HG03103 (cell line): ENCODE data around the gene MRPL14.
"Not testable (repeated sequence)": the region's sequence is repeated elsewhere in the genome, so short reads cannot be mapped to it uniquely, and the experiment has no call there.

Experiments
- ATAC-seq: cut with Tn5 transposase; IDR thresholded peaks from one replicate; pipeline ENCODE4 v1.9.1; 2021; ENCODE audit warnings: low read depth; ENCODE audit not compliant: unreplicated experiment

Gene MRPL14

DNA sequence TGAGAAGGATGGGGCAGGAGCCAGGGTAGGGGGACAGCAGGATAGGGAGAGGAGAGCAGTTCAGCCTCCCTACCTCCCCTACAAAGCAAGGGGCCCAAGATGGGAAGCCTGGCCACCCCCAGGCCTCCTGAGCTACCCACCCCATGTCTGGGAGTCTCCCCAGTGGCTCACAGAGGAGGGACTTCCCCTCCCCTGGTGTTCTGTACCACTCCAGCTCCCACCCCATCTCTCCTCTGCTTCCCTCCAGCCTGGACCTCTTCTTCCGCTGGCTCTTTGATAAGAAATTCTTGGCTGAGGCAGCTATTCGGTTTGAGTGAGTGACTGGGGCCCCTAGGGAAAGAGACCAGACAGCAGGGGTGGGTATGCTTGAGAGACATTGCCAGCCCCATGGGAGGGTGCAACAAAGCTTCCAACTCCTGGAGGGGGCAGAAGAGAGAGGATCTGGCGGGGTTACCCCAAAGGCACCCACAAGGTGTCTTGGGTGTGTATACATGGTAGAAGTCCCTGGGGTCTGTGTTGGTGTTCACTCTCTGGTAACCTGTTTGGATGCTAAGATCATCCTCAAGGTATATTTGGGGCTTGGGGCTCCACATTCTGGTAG is 23.2 kb upstream of the MRPL14 start:
- no peak for ATAC-seq

DNA sequence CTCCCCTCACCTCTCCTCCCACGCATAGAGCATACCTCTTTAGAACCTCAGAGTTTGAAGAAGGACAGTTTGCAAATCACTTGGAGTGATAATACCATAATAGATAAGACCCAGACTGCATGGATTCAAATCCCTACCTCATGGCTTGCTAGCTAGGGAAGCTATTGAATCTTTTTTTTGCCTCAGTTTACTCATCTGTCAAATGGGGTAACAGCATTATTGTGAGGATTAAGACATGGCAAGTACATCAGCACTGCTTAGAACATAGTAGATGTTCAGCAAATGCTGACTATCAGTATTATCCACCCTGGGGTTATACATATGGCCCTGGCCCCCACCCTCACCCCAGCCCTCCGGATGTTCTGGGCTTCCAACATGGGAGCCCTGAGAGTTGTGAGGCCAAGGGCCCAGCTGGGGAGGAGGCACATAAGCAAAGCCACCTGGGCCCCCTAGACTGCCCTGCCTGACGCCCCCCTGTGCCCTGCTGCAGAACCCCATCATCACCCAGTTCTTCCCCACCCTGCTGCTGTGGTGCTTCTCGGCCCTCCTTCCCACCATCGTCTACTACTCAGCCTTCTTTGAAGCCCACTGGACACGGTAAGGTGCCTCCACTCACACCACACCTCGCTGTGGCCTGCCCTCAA is 22.2 kb upstream of the MRPL14 start:
- no peak for ATAC-seq

DNA sequence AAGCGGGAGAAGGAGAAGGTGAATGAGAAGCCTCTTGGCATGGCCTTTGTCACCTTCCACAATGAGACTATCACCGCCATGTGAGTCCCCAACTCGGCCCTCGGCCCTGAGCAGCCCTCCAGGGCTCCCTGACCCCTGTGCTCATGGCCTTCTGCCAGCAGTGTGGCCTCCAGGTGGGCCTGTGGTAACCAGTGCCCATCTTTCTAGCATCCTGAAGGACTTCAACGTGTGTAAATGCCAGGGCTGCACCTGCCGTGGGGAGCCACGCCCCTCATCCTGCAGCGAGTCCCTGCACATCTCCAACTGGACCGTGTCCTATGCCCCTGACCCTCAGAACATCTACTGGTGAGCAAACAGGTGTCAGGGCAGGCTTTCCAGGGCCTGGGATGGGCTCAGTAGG is 21.1 kb upstream of the MRPL14 start:
- ATAC-seq: no peak

DNA sequence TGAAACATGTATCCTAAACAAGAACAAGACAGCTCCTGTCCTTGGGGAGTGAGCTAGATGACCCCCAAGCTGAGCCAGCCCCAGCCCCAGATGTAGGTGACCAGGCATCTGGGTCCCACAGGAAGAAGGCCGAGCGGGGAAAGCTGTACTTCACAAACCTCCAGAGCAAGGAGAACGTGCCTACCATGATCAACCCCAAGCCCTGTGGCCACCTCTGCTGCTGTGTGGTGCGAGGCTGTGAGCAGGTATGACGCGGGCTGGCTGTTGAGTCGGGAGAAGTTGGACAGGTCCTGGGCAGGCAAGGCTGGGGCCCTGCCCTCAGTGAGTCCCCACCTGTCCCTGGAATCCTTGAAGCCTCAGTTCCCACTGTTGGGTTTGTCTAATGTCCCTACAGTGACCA is 20.0 kb upstream of the MRPL14 start:
- ATAC-seq: no peak

DNA sequence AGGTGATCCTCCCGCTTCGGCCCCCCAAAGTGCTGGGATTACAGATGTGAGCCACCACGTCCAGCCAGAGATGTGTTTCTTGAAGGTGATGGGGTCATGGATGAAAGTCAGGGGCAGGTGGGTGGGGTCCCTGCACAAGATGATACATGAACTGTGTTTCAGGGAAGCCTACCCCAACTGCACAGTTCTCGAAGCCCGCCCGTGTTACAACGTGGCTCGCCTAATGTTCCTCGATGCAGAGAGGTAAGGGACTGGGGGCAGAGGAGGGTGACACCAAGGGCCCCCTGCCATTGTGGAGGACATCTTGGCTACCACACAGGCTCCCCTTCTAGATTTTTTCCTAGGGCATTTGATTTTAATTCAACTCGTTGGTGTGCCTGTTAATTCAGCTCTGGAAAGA is 19.4 kb upstream of the MRPL14 start:
- ATAC-seq: no peak

DNA sequence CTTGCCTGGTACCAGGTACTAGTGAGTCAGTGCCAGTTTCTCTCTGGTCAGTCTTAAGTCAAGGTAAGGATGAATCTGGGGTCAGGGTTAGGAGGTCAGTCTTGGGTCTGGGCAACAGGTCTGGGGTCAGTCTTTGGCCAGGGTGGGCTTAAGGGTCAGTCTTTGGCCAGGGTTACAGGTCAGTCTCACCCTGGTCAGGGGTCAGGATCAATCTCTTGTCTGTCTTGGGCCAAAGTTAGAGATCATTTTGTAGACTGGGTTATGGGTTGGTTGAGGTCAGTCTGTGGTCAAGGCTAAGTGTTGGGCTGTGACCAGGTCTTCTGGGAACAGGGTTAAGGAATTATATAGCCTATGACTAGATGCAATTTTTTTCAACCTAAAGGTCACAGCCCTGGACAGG is 18.6 kb upstream of the MRPL14 start:
- no peak for ATAC-seq

DNA sequence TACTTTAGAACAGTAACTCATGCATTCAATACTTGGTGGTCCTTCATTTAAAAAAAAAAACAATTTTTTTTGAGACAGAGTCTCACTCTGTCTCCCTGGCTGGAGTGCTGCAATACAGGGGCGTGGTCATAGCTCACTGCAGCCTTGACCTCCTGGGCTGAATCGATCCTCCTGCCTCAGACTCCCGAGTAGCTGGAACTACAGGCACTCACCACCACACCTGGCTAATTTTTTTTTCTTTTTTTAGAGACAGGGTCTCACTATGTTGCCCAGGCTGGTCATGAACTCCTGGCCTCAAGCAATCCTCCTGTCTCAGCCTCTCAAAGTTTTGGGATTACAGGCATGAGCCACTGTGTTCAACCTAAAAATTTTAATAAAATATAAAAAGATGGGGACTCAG is 17.3 kb upstream of the MRPL14 start:
- not testable (repeated sequence) for ATAC-seq

DNA sequence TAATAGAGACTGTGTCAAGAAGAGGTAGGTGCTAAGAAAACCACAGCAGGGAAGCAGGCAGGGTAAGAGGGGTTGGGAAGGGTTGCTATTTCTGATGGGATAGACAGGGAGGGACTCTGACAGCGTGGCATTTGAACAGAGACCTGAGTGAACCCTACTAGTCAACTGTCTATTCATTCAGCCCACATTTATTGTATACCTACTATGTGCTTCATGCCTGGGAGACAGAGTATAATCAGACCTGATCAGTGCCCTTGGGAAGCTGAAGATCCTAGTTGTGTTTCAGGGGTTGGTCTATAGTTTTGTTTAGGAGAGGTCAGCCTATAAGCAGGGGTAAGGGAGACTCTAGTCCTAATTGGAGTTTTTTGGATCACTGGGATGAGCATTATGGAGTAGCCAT is 16.5 kb upstream of the MRPL14 start:
- no peak for ATAC-seq

DNA sequence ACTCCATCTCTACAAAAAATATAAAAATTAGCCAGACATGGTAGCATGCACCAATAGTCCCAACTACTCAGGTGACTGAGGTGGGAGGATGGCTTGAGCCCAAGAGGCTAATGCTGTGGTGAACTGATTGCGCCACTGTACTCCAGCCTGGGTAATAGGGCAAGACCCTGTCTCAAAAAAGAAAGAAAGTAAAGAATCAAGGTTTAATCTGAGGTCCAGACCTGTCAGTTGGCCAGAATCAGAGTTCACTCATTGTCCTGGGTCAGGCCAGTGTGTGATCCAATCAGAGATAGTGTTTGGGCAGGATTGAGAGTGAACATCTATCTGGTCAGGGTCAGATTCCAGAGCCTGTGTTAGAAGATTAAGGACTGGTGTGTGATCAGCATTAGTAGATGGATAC is 15.6 kb upstream of the MRPL14 start:
- ATAC-seq: no peak

DNA sequence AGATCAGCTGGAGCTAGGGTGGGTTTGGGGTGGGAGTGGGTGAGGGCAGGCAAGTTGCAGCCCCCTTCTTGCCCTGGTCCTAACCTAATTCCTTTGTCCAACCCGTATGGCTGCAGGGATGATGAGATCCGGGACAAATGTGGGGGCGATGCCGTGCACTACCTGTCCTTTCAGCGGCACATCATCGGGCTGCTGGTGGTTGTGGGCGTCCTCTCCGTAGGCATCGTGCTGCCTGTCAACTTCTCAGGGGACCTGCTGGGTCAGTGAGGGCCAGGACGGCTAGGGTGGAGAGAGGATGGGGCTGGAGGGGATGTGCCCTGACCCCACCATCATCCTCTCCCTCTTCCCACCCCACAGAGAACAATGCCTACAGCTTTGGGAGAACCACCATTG is 12.1 kb upstream of the MRPL14 start:
- ATAC-seq: no peak

DNA sequence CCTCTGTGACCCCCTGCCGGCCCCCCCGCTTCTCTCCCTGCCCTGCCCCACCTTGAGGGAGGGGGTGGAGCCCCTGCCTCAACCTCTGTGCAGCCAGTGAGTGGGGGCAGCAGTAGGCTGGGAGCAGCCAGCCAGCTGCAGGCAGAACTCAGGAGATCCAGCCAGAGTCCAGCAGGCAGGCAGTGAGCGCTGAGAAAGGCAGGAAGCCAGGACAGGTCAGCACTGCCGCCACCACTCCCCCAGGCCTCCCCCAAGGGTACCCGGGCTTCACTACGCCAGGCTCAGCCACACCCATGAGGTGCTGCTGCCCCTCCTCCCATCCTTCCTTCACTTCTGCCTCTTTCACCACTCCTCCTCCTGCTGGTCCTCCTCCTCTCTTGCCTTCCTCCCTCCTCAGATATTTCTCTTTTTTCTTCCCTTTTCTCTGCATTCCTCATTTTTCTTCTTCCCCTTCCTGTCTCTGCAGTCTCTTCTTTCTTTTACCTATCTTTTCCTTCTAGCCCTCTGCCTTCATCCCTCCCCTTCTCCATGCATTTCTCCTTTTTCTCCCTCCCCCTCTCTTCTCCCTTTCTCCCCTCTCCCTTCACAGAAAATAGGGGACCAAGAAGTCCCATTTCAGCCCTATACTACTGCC is 11.6 kb upstream of the MRPL14 start:
- ATAC-seq: no peak

DNA sequence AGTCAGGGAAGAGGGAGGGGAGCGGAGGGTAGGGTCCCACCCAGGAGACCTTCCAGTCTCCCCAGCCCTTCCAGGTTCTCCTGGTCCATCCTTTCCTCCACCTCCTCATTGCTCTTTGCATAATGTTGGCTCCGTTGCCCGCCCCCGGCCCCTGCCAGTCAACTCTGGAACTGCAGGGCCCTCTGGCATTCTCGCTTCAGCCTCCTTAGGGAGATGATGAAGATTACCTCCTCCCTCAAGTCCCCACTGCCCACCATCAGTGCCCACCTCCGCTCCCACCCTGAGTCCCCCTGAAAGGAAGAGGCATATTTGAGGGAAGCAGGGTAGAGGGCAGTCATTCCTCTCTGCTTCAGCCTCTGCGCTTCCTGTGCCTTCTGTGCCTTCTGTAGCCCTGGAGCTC is 8.6 kb upstream of the MRPL14 start:
- no peak for ATAC-seq

DNA sequence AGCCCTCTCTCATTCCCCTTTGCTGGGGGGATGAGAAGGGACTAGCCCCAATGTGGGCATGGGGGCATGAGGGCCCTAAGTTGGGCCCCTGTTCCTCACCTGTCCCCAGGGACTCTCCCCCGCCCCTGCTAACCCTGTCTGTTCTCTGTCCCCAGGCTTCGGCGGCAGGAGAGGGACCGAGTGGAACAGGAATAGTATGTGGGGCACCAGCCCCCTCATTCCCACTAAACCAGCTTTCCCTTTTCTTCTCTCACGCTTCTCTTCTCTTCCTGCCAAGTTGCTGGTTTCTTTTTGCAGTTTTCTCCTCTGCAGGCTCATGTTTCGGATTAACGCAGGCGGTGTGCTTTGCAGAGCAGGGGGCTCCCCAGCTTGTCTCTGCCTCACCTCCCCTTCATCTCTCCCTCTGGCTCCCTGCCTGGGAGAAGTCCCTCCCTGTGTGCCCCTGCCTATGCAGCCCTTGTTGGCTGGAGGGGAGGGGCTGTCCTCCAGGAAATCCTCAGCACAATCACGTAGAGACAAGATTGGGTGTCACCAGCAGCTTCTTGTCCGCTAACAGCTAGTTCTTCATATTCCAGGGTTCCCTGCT is 8.0 kb upstream of the MRPL14 start:
- no peak for ATAC-seq

DNA sequence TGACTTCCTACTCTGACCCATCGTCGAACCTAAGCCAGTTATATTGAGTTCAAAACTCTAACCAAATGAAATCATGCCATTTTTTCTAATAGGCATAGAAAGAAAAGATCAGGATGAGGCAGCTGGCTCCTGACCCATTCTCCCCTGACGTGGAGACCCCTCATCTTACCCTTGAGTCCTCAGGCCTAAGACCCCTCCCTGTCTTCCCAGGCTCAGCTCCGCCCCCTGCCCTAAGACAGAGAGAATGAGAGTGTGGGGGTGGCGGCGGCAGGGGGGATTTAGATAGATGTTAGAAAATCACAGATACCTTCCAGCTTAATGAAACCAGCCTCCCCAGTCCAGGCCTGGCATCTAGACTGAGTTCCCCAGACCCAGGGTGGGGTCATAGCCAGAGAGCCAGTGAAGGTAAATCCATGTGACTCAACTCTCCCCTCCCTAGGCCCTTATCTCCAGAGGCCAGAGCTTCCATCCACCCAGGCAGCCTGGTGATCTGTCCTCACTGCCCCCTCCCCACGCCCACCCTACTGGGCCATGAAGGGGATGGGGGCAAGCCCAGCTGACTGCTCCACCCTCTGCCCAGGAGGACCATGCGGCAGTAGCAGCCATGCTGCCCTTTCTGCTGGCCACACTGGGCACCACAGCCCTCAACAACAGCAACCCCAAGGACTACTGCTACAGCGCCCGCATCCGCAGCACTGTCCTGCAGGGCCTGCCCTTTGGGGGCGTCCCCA is 6.9 kb upstream of the MRPL14 start:
- ATAC-seq: no peak

DNA sequence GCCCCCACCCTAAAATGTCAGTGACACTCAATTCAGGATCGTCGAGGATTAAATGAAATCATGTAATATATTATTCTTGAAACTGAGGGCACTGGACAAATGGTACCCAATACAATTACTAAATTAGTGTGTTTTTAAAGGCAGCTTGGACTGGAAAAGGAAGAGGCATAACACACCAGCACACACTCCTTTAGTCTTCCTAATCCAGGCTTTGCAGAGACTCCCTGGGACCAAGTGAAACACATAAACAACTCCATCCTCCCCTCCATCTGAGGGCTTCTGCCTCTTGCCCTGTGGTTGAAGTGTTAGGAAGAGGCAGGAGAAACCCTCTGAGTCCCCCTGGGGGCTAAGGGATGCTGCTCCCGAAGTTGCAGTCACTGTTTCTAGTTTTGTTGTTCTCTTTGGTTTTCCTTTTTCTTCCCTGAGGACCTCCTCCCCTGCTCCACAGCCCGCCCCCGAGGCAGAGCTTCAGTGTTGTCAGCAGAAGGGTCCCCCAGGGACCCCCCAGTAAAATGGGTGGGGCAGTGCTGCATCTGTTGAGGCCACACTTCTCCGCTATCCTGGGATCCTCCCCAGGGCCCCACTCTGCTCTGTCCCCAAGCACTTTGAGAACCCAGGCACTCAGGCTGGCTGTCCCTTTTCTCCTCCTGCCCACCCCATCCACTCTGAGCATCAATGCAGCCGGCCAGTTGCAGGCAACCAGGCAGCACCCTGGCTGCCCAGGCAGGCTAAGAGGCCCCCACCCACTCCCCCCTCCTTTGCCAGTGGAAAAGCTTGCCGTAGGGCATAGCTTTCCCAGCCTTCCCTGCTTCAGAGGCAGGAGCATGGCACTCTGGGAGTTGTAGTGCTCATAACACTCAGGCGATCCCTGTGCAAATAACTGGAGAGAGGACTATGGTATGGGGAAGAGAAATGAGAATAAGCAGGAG is 6.0 kb upstream of the MRPL14 start:
- ATAC-seq: no peak

DNA sequence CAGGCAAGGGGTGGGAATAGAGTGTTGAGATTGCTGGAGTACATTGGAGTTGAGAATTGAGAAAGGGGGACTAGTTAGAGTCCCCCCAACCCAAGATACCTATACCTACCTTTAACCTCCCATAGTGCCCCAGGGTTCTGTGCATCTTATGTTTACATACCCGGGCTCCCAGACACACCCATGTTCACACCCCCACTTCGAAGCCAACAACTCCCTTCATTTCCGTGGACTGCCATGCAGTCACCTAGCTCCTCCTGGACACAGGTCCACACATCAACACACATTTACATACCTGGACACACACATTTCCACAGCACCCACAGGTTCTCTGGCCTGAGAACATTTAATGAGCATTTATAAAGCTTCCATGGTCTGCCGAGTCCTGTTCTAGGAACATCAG is 5.2 kb upstream of the MRPL14 start:
- no peak for ATAC-seq

DNA sequence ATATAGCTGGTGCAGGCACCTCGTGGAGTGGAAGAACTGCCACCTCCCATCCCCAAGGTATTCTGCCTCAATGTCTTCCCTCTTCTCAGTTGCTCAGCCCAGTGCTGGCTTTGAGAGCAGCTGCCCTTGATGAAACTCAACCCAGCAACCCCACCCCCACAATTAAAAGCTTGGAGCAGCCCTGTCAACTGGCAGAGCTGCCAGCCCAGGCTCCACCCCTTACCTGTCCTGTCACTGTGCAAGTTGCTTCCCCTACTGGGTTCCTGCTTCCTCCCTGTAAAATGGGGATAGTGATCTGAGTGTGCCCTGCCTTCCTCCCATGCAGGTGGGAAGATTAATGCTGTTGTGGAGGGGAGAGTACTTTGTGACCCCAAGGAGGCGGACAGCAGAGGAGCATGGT is 4.6 kb upstream of the MRPL14 start:
- no peak for ATAC-seq

DNA sequence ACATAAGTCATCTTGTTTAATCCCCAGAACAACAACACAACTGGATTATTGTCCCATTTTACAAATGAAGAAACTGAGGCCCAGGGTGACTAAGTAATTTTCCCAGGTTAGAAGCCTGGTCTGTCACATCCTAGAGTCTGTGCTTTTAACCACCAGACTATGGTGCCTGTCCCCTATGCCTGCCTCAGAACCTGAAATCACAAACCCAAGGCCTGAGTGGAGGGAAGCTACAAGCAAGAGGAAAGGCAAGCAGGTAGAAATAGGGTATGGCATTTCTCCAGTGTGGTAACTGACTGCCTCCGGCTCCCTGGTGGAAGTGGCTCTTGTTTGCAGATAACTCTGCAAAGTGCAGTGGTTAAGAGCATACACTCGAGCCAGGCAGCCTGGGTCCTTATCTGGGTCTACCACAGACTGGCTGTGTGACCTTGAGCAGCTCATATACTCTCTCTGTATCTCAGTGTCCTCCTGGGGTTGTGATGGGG is 2.6 kb upstream of the MRPL14 start:
- ATAC-seq: no peak

DNA sequence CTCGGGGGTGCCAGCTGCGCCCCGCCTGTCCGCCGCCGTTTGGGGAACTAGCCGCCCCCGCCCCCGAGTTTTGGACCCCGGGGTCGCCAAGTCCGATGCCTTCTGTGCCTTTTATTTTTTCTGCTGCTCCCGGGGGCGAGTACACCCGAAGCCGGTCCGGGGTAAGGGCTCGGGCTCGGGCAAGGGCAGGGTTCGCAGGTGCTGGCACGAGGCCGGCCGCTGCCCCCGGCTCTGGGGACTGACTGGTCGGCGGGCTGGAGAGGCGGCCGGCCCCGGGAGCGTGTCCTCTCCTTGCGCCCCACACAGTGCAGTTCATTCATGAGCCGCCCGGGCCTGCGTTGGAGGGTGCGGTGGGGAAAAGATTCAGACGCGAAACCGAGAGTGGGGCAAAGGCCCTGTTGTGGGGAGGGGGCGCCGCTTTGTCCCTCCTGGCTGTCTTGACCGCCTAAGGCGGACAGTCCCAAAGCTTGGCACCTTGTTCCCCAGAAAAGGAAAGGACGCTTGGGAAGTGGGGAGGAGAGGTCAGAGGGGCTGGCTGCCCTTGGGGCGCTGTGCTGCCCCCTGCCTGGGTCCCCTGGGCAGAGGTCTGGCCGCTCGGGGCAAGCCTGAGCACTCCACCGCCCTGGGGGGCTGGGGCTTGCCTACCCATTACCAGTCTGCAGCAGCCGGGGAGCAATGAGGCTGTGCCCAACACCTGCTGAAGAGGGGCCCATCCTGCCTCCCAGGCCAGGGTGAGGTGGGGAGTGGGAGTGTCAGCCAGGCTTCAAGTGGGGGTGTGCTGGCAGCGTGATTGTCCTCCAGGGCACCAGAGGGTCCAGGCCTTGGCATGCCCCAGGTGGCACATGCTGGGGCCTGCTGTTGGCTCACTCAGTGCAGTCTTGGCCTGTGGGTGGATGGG is 1.0 kb upstream of the MRPL14 start:
- no peak for ATAC-seq
